Hepatocyte (in vitro differentiated cells): ENCODE measurements around the gene PPM1B. TPM values are rescaled to one million over a fixed set of nuclear protein-coding genes. Genes with fewer than 3 reads are reported as not detected.

Source experiments
- DNase-seq: peaks from one replicate; pipeline ENCODE4 v3.0.0-alpha.2; 2016; ENCODE audit warnings: low spot score
- H2AFZ ChIP-seq: fragments of 200-600 bp; sonication (generic); 2 replicates; pipeline ENCODE4 v1.6.0; 2016; ENCODE audit warnings: antibody characterized with exemption, mild to moderate bottlenecking
- H3K27ac ChIP-seq: fragments of 200-600 bp; sonication (generic); 2 replicates; pipeline ENCODE4 v1.5.1; 2016; ENCODE audit warnings: mild to moderate bottlenecking
- H3K27me3 ChIP-seq: fragments of 200-600 bp; sonication (generic); 2 replicates; pipeline ENCODE4 v1.6.1; 2016
- H3K36me3 ChIP-seq: fragments of 200-600 bp; sonication (generic); replicated peaks from 2 replicates; pipeline ENCODE4 v1.5.1; 2016; ENCODE audit warnings: low read depth; ENCODE audit not compliant: insufficient read depth
- H3K4me1 ChIP-seq: fragments of 200-600 bp; sonication (generic); 2 replicates; pipeline ENCODE4 v1.5.1; 2016; ENCODE audit warnings: mild to moderate bottlenecking, moderate library complexity; ENCODE audit not compliant: insufficient read depth
- H3K4me2 ChIP-seq: fragments of 200-600 bp; sonication (generic); 2 replicates; pipeline ENCODE4 v1.6.0; 2016
- H3K4me3 ChIP-seq: fragments of 200-600 bp; sonication (generic); 2 replicates; pipeline ENCODE4 v1.5.1; 2016; ENCODE audit warnings: mild to moderate bottlenecking
- H3K79me2 ChIP-seq: fragments of 200-600 bp; sonication (generic); 2 replicates; pipeline ENCODE4 v1.6.0; 2017; ENCODE audit warnings: mild to moderate bottlenecking
- H3K9me2 ChIP-seq: fragments of 200-600 bp; sonication (generic); replicated peaks from 2 replicates; pipeline ENCODE4 v1.6.0; 2017; ENCODE audit warnings: mild to moderate bottlenecking; ENCODE audit not compliant: insufficient read depth
- H3K9me3 ChIP-seq: fragments of 200-600 bp; sonication (generic); 2 replicates; pipeline ENCODE4 v1.5.1; 2016; ENCODE audit warnings: low read depth, mild to moderate bottlenecking
- H4K20me1 ChIP-seq: fragments of 200-600 bp; sonication (generic); 2 replicates; pipeline ENCODE4 v1.6.0; 2016; ENCODE audit warnings: mild to moderate bottlenecking; ENCODE audit not compliant: insufficient read depth, poor library complexity, severe bottlenecking
- CTCF ChIP-seq: fragments of 200-600 bp; sonication (generic); IDR thresholded peaks from 2 replicates; pipeline ENCODE4 v1.5.1; 2016; ENCODE audit warnings: antibody characterized with exemption, mild to moderate bottlenecking; ENCODE audit not compliant: poor library complexity
- EZH2 ChIP-seq: fragments of 200-600 bp; sonication (generic); IDR thresholded peaks from 2 replicates; pipeline ENCODE4 v1.6.1; 2016; ENCODE audit warnings: antibody characterized with exemption, mild to moderate bottlenecking, borderline replicate concordance
- EZH2phosphoT487 ChIP-seq: fragments of 200-600 bp; sonication (generic); IDR thresholded peaks from one replicate; pipeline ENCODE4 v1.6.1; 2018; ENCODE audit warnings: antibody characterized with exemption, mild to moderate bottlenecking, low read depth, moderate library complexity; ENCODE audit not compliant: unreplicated experiment, severe bottlenecking
- WGBS: methylation state at CpG from one replicate; pipeline ENCODE4 v1.1.6; 2016; ENCODE audit warnings: low lambda C conversion rate; ENCODE audit errors: missing lambda C conversion rate; 5-methylcytosine and 5-hydroxymethylcytosine counted together
- polyA plus RNA-seq: library from polyadenylated mRNA; unstranded; fragments of >200 nt; fragmentation: Nextera tagmentation; extraction: Ambion mirVana; gene quantifications from 2 replicates; pipeline ENCODE4 v1.2.1, GENCODE V29; 2016
- total RNA-seq: library from RNA; depleted of rRNA; stranded (reverse); fragments of >200 nt; gene quantifications from 2 replicates; pipeline ENCODE4 v1.2.3, GENCODE V29; 2014

PPM1B gene
- total and polyA plus RNA-seq, 2 experiments from 2014 or later, result 39.1 to 49.1 TPM

- TF ChIP-seq EZH2phosphoT487, result no peak
- Histone ChIP-seq H3K79me2 (peaks cover 91% of the 10 kb centered on the region), H3K4me2 (no peak overlapping the region), H2AFZ (no peak overlapping the region), H3K4me3 (no peak overlapping the region), H3K36me3 (no peaks in the 10 kb centered on the region), H3K27me3 (no peaks in the 10 kb centered on the region), H3K9me2 (no peaks in the 10 kb centered on the region), H3K27ac (no peak overlapping the region), H4K20me1 (peaks cover 38% of the 10 kb centered on the region), H3K9me3 (no peaks in the 10 kb centered on the region), H3K4me1 (no peaks in the 10 kb centered on the region)
- WGBS, result 90% methylated on average over 1 of the region's 1 CpG
- DNase-seq, result no peak
Measured at GRCh38 chr2:44200011-44200410, 31.3 kb downstream of the PPM1B start.

- no peak overlapping the region for H3K27ac ChIP-seq
- no peaks in the 10 kb centered on the region for H3K36me3 ChIP-seq
- no peak for TF ChIP-seq EZH2
- TF ChIP-seq CTCF, result no peak
- no peak for TF ChIP-seq EZH2phosphoT487
- no peaks in the 10 kb centered on the region for H3K9me2 ChIP-seq
- no peaks in the 10 kb centered on the region for H3K27me3 ChIP-seq
- no peaks in the 10 kb centered on the region for H3K4me1 ChIP-seq
- H4K20me1 ChIP-seq, result peaks cover 34% of the 10 kb centered on the region
- no peak overlapping the region for H3K4me3 ChIP-seq
- no peak overlapping the region for H2AFZ ChIP-seq
- no peaks in the 10 kb centered on the region for H3K9me3 ChIP-seq
- no peak for DNase-seq
- WGBS, result 95% methylated on average over 5 of the region's 5 CpGs
- H3K79me2 ChIP-seq, result peaks cover 89% of the 10 kb centered on the region
- H3K4me2 ChIP-seq, result no peak overlapping the region
Measured at GRCh38 chr2:44200759-44201158, 32.1 kb downstream of the PPM1B start.

- no peak for DNase-seq
- Histone ChIP-seq H3K9me2 (no peaks in the 10 kb centered on the region), H4K20me1 (peaks cover 30% of the 10 kb centered on the region), H3K36me3 (no peaks in the 10 kb centered on the region), H3K27ac (no peak overlapping the region), H3K27me3 (no peaks in the 10 kb centered on the region), H3K9me3 (no peaks in the 10 kb centered on the region), H3K4me2 (no peak overlapping the region), H3K4me3 (no peak overlapping the region), H3K79me2 (peaks cover 89% of the 10 kb centered on the region), H3K4me1 (no peaks in the 10 kb centered on the region), H2AFZ (no peak overlapping the region)
- TF ChIP-seq EZH2phosphoT487 (no peak), CTCF (no peak), EZH2 (no peak)
- 88% methylated on average over 6 of the region's 6 CpGs for WGBS
Measured at GRCh38 chr2:44201648-44202165, 33.0 kb downstream of the PPM1B start.

- peaks cover 90% of the 10 kb centered on the region for H3K79me2 ChIP-seq
- no peak overlapping the region for H3K27ac ChIP-seq
- H4K20me1 ChIP-seq, result peaks cover 27% of the 10 kb centered on the region
- H3K27me3 ChIP-seq, result no peaks in the 10 kb centered on the region
- H3K36me3 ChIP-seq, result no peaks in the 10 kb centered on the region
- H3K4me2 ChIP-seq, result no peak overlapping the region
- no peak overlapping the region for H3K4me3 ChIP-seq
- H3K4me1 ChIP-seq, result no peaks in the 10 kb centered on the region
- no peak for DNase-seq
- H2AFZ ChIP-seq, result no peak overlapping the region
- no peaks in the 10 kb centered on the region for H3K9me2 ChIP-seq
- H3K9me3 ChIP-seq, result no peaks in the 10 kb centered on the region
- WGBS, result 100% methylated on average over 3 of the region's 3 CpGs
- TF ChIP-seq CTCF (no peak), EZH2phosphoT487 (no peak), EZH2 (no peak)
Measured at GRCh38 chr2:44203542-44203941, 34.9 kb downstream of the PPM1B start.
